Measurements from ENCODE around the gene SPACA4. TPM values are rescaled to one million over a fixed set of nuclear protein-coding genes. Genes with fewer than 3 reads are reported as not detected.

SPACA4 gene
- total and polyA plus RNA-seq, 9 of the 15 experiments (the other 6 are each of a cell fraction or from before 2014, with no cell fraction given): not detected

- 0 out of 2 replicates have a peak, but pooled peaks have one; percentile 19 for TF ChIP-seq CEBPG (CRISPR knock-in tag; IDR thresholded peaks at IDR 0.05)
- TF ChIP-seq CEBPG (tag; conservative IDR thresholded peaks at IDR 0.05 in 1 of 2, IDR thresholded peaks at IDR 0.05 in 1 of 2): no peak
- TF ChIP-seq ZNF311 (CRISPR knock-in tag; IDR thresholded peaks at IDR 0.05): no peak
- no peak for TF ChIP-seq ARID2 (IDR thresholded peaks at IDR 0.05)
- TF ChIP-seq REST (IDR thresholded peaks at IDR 0.05; ENCODE audit: borderline replicate concordance): no peak
- no peak for TF ChIP-seq REST (CRISPR knock-in tag; IDR thresholded peaks at IDR 0.05; ENCODE audit: low read depth)
- TF ChIP-seq KHSRP (IDR thresholded peaks at IDR 0.05): no peak
- no peak for TF ChIP-seq EGR1 (conservative IDR thresholded peaks at IDR 0.05)
- no peak for TF ChIP-seq ZKSCAN1 (IDR thresholded peaks at IDR 0.05; ENCODE audit: low read depth, low read length)
- peak; percentile 71; the same call in 1 of the 2 replicates for TF ChIP-seq BRD4 (IDR thresholded peaks at IDR 0.05)
- no peak for TF ChIP-seq RBM14 (IDR thresholded peaks at IDR 0.05; ENCODE audit: borderline replicate concordance, insufficient read depth, low read depth, low read length)
- TF ChIP-seq NCOA2 (IDR thresholded peaks at IDR 0.05; ENCODE audit: partially characterized antibody in 2 of 2): no peak
- no peak for TF ChIP-seq MED1 (CRISPR knock-in tag; IDR thresholded peaks at IDR 0.05; ENCODE audit: borderline replicate concordance)
- TF ChIP-seq, protein P1, sequence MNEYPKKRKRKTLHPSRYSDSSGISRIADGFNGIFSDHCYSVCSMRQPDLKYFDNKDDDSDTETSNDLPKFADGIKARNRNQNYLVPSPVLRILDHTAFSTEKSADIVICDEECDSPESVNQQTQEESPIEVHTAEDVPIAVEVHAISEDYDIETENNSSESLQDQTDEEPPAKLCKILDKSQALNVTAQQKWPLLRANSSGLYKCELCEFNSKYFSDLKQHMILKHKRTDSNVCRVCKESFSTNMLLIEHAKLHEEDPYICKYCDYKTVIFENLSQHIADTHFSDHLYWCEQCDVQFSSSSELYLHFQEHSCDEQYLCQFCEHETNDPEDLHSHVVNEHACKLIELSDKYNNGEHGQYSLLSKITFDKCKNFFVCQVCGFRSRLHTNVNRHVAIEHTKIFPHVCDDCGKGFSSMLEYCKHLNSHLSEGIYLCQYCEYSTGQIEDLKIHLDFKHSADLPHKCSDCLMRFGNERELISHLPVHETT (CRISPR knock-in tag; conservative IDR thresholded peaks at IDR 0.05 in 1 of 2, IDR thresholded peaks at IDR 0.05 in 1 of 2): no peak
- TF ChIP-seq, protein P2, sequence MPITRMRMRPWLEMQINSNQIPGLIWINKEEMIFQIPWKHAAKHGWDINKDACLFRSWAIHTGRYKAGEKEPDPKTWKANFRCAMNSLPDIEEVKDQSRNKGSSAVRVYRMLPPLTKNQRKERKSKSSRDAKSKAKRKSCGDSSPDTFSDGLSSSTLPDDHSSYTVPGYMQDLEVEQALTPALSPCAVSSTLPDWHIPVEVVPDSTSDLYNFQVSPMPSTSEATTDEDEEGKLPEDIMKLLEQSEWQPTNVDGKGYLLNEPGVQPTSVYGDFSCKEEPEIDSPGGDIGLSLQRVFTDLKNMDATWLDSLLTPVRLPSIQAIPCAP (CRISPR knock-in tag; IDR thresholded peaks at IDR 0.05; ENCODE audit: borderline replicate concordance): no peak
- TF ChIP-seq, protein P3, sequence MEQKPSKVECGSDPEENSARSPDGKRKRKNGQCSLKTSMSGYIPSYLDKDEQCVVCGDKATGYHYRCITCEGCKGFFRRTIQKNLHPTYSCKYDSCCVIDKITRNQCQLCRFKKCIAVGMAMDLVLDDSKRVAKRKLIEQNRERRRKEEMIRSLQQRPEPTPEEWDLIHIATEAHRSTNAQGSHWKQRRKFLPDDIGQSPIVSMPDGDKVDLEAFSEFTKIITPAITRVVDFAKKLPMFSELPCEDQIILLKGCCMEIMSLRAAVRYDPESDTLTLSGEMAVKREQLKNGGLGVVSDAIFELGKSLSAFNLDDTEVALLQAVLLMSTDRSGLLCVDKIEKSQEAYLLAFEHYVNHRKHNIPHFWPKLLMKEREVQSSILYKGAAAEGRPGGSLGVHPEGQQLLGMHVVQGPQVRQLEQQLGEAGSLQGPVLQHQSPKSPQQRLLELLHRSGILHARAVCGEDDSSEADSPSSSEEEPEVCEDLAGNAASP (IDR thresholded peaks at IDR 0.05): no peak
These were observed 11.9 kb downstream of the SPACA4 start (continued) for GRCh38 chr19:48618278-48618915.
